IPS-18a (cell line): Measurements from ENCODE around the gene KLHL29.

Experiments used
- H3K27ac ChIP-seq: one replicate; pipeline ENCODE4 v1.5.1; 2013; ENCODE audit warnings: low read length
- H3K27me3 ChIP-seq: one replicate; pipeline ENCODE4 v1.6.1; 2013; ENCODE audit warnings: mild to moderate bottlenecking, low read length; ENCODE audit not compliant: control insufficient read depth, insufficient read depth
- H3K36me3 ChIP-seq: one replicate; pipeline ENCODE4 v1.6.1; 2013; ENCODE audit warnings: low read depth, low read length; ENCODE audit not compliant: control insufficient read depth
- H3K4me1 ChIP-seq: one replicate; pipeline ENCODE4 v1.6.1; 2013; ENCODE audit warnings: low read depth, low read length; ENCODE audit not compliant: control insufficient read depth
- H3K4me3 ChIP-seq: one replicate; pipeline ENCODE4 v1.5.1; 2013; ENCODE audit warnings: low read length
- H3K9ac ChIP-seq: one replicate; pipeline ENCODE4 v1.6.1; 2013; ENCODE audit warnings: mild to moderate bottlenecking, low read length, moderate library complexity
- H3K9me3 ChIP-seq: one replicate; pipeline ENCODE4 v1.6.1; 2013; ENCODE audit warnings: low read depth, low read length; ENCODE audit not compliant: control insufficient read depth

KLHL29 gene

DNA sequence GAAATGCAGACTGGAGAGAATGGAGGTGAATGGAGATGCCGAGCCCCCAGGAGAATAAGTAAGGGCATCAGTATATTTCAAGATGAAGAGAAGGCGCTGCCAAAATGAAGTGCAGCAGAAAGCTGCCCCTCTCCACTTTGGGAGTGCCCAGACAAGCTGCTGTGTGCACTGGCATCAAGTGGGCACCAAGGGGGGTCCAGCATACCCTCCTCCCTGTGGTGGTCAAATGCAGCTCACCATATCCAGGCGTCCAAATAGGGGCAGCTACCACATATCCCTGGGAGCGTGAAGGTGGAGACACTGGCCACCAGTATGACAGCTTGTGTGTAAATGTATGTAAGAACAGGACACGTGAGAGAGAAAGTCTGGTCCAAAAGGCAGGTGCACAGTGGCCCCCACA is 236.6 kb downstream of the KLHL29 start:
- Histone ChIP-seq H3K27ac (no peak overlapping the region), H3K9me3 (no peaks in the 10 kb centered on the region), H3K4me1 (no peaks in the 10 kb centered on the region), H3K27me3 (no peaks in the 10 kb centered on the region), H3K36me3 (no peaks in the 10 kb centered on the region), H3K9ac (no peak overlapping the region), H3K4me3 (no peak overlapping the region)

DNA sequence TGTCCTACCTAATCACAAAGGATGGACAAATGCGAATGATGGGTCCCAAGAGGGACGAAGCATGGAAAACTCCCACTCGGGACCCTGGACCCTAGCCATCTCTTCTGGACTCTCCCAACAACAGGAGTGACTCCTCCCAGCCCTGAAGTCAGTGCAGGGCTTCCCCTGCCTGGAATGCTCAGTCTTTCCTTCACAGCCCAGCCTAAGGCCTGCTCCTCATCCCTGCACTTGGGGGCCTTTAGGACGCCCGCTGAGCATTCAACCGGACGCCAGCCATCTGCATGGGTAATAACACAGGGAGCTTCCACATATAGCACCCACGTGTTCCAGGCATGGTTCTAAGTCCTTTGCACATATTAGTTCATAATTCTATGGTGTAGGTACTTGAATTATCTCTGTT is 237.5 kb downstream of the KLHL29 start:
- no peaks in the 10 kb centered on the region for H3K36me3 ChIP-seq
- H3K9me3 ChIP-seq = no peaks in the 10 kb centered on the region
- no peaks in the 10 kb centered on the region for H3K27me3 ChIP-seq
- no peaks in the 10 kb centered on the region for H3K4me1 ChIP-seq
- H3K4me3 ChIP-seq = no peak overlapping the region
- no peak overlapping the region for H3K27ac ChIP-seq
- no peak overlapping the region for H3K9ac ChIP-seq

DNA sequence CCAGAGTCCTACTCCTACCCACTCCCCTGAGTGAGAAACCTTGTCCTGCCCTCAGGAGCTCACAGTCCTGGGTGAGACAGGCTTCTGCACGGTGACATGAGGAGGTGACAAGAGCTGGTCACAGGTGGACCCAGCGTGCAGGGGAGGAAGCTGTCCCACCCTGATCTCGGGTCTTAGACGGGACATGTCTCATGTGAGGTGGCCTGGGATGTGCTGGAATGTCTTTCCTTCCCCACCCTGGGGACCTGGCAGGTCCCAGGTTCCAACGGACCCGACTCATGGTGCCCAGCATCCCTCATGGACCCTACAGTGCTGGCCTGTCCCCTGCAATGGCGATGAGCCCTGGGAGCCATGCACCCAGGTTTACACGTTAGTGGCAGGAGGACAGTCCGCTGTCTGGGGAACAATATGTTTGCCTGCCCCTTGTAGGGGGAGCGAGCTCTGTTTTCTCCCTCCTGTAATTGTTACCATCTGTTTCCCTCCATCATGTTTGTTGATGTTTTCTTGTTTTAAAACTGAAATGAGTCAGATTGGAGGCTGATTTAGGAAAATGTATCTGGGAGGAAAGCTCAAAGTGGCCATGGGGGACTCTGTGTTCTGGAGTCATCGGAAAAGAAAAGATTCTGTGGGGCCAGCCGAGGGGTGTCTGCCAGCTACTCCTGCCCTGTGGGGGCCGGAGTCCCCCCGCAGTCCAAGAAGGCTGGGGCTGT is 238.1 kb downstream of the KLHL29 start:
- Histone ChIP-seq H3K27ac (no peak overlapping the region), H3K9ac (no peak overlapping the region)

DNA sequence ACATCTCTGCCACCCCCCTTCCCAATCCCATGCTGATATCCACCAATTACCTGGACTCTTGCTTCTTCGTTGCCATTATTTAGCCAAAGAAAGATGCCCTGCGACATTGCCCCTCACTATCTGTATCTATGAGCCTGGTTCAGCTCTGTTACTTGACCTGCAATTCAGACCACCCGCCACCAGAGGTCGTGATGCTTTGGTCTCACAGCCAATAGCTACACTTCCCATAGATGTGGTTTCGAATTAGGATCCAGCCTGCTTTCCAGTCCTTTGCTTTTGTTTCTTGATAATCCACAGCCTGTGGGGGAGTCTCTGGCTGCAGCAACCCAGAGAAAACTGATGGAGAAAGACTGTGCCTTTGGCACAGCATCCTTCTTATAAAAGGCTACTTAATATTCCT is 239.4 kb downstream of the KLHL29 start:
- H3K27me3 ChIP-seq = no peaks in the 10 kb centered on the region
- H3K27ac ChIP-seq = no peak overlapping the region
- H3K4me1 ChIP-seq = no peaks in the 10 kb centered on the region
- H3K9ac ChIP-seq = no peak overlapping the region
- H3K36me3 ChIP-seq = no peaks in the 10 kb centered on the region
- no peaks in the 10 kb centered on the region for H3K9me3 ChIP-seq
- no peak overlapping the region for H3K4me3 ChIP-seq

More for the DNA sequence above, 238.1 kb downstream of the KLHL29 start:
- no peak overlapping the region for H3K4me3 ChIP-seq
- no peaks in the 10 kb centered on the region for H3K36me3 ChIP-seq
- H3K27me3 ChIP-seq = no peaks in the 10 kb centered on the region
- H3K4me1 ChIP-seq = no peaks in the 10 kb centered on the region
- no peaks in the 10 kb centered on the region for H3K9me3 ChIP-seq

DNA sequence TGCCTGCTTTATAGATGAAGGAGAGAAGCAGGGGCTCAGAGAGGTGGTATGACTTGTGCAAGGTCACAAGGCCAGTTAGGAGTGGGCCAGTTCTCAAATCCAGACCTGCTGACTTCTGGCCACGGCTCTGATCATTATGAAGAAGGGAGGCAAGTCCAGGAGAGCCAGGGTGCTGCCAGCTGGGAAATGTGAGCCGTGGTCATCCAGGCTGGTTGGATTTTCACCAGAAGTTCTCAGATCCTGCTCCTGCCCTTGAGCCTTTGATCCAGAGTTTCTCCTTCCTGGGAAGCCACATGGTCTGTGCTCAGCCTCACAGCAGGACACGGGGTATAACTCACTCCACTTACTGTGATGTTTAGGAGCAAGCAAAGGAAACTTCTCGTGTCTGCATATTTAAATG is 239.9 kb downstream of the KLHL29 start:
- no peak overlapping the region for H3K4me3 ChIP-seq
- H3K27ac ChIP-seq = no peak overlapping the region
- no peaks in the 10 kb centered on the region for H3K36me3 ChIP-seq
- no peak overlapping the region for H3K9ac ChIP-seq
- no peaks in the 10 kb centered on the region for H3K9me3 ChIP-seq
- no peaks in the 10 kb centered on the region for H3K27me3 ChIP-seq
- no peaks in the 10 kb centered on the region for H3K4me1 ChIP-seq

DNA sequence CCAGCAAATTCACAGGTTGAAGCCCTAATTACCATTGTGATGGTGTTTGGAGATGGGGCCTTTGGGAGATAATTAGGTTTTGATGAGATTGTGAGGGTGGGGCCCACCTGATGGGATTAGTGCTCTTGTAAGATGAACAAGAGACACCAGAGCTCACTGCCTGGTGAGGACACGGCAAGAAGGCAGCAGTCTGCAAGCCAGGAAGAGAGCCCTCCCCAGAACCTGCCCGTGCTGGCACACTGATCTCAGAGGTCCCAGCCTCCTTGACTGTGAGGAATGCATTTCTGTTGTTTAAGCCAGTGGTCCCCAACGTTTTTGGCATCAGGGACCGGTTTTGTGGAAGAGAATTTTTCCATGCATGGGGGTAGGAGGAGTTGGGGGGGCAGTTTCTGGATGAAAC is 240.7 kb downstream of the KLHL29 start:
- no peaks in the 10 kb centered on the region for H3K27me3 ChIP-seq
- H3K4me1 ChIP-seq = no peaks in the 10 kb centered on the region
- H3K27ac ChIP-seq = no peak overlapping the region
- no peak overlapping the region for H3K9ac ChIP-seq
- H3K4me3 ChIP-seq = no peak overlapping the region
- H3K36me3 ChIP-seq = no peaks in the 10 kb centered on the region
- no peaks in the 10 kb centered on the region for H3K9me3 ChIP-seq

DNA sequence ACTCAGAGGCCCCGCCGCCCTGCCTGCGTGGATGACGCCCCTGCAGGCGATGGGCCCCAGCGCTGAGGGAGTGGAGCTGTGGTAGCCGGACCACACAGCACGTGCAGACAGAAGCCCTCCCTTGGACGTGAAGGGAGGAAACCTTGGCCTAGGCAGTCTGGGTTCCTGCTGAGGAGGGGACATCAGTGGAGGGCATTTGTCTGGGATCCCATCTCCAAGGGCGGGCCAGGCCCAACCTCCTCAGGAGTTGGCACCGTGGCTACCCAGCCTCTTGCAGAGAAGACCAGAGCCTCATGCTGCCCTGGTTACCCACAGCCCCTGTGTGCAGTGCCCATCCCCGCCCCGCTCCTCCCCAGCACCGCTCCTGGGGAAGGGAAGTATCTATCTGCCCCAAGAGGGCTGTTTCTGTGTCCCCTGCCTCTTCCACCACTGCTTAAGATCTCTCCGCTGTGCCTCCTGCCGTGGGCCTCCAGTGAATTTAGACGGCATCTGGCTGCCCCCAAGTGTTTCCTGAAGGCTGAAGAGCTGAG is 241.8 kb downstream of the KLHL29 start:
- Histone ChIP-seq H3K9me3 (no peaks in the 10 kb centered on the region), H3K4me1 (no peaks in the 10 kb centered on the region)

DNA sequence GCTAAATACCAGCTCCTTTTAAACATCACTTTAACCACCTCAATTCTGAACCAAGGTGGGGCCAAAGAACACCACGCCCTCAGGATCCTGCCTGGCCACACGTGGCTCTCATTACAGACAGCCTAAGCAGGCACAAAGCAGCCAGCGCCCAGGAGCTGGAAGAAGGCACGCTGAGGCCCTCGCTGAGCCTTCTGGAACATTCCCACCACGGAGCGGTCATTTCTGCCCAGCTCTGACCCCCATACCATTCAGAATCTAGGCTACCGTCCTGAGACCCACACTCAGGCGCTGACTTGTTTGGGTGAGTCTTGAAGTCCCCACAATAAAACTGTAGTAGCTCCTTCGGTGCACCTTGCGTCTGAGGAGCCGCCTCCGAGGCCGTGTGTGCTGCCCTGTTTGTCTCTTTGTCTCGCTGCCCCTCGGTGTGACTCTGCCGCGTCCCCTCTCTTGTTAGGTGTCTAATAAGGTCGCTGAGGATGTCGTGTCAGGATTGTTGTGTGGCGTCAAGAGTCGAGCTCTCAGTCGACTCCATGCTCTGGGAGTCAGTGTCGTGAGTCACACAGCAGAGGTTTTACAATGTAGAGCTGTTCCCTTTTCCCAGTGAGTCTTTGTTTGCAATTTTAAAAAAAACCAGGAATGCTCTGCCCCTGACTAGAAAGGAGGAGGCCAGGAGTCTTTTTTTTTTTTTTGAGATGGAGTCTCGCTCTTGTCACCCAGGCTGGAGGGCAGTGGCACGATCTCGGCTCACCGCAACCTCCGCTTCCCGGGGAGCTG is 242.4 kb downstream of the KLHL29 start:
- H3K9me3 ChIP-seq = no peaks in the 10 kb centered on the region
- no peaks in the 10 kb centered on the region for H3K36me3 ChIP-seq
- no peak overlapping the region for H3K4me3 ChIP-seq
- no peak overlapping the region for H3K27ac ChIP-seq
- H3K27me3 ChIP-seq = no peaks in the 10 kb centered on the region
- H3K9ac ChIP-seq = no peak overlapping the region
- no peaks in the 10 kb centered on the region for H3K4me1 ChIP-seq

More for the DNA sequence above, 241.8 kb downstream of the KLHL29 start:
- no peak overlapping the region for H3K27ac ChIP-seq
- H3K27me3 ChIP-seq = no peaks in the 10 kb centered on the region
- no peaks in the 10 kb centered on the region for H3K36me3 ChIP-seq
- H3K9ac ChIP-seq = no peak overlapping the region
- H3K4me3 ChIP-seq = no peak overlapping the region

DNA sequence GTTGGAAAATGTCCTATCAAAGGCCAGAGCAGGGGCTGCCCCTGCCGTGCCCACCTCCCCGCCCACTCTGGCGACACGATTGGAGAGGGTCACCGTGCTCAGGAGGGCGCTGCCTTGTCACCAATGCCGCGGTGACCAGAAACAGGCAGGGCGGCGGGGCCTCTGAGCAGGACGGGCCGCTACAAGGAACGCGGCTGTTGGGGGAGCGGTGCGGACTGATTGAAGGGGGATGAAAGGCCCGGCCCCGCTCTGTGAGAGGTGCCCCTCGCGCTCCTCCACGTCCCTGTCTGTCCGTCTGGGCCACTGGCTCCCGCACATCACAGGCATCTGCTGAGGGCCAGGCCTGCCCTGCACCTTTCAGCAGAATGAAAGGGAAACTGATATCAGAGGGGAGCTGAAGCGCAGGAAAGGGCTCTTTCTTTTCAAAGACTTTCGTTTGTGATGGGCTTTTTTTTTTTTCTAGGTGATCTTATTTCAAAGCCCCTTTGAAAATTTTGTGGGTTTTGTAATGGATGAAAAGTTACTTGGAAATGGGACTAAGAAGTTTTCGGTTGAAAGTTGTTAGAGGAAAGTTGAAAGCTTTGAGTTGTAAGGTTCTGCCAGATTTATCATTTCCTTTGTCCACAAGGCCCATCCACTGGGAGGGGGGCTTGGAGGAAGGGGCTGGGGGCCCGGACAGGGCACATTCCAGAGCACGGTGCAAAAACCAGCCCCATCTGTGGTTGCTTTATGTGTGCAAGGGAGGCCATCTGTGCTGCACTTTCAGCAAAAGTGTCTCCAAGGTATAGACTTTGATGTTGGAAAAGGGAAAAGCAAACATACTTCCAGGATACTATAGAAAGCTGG is 244.2 kb downstream of the KLHL29 start:
- H3K27ac ChIP-seq = no peak overlapping the region
- no peaks in the 10 kb centered on the region for H3K9me3 ChIP-seq
- H3K4me3 ChIP-seq = no peak overlapping the region
- no peak overlapping the region for H3K9ac ChIP-seq
- no peaks in the 10 kb centered on the region for H3K4me1 ChIP-seq
- no peaks in the 10 kb centered on the region for H3K27me3 ChIP-seq
- no peaks in the 10 kb centered on the region for H3K36me3 ChIP-seq

DNA sequence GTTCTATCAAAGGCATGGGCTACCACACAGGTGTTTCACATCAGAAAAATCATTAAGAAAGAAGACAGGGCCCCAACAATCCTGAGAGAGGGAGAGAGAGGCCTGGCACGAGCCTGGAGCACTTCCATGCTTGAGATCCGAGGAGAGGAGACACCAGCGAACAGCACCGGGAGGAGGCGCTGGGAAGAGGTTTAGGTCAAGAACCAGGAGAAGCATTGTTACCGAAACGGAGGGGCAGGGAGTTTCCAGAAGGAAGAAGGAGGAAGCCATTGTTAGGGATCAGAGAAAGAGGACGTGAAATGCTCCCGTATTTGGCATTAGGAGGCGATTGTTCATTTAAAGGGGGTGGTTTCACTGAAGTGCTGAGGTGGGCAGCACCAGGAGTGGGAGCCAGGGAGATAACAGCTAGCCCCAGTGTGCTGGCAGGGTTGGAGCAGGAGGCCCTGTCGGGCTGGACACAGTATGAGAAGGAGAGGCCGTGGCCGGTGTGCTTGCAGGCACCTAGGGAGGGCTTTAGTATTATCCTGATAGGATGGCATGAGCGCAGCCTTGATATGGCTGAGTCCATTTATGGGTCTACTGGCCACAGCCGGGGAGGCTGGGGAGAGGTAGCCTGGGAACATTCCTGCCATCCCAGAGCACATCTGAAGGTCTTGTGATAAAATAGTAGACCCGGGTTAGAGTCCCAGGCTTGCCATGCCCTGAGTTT is 244.9 kb downstream of the KLHL29 start:
- no peaks in the 10 kb centered on the region for H3K9me3 ChIP-seq
- H3K4me1 ChIP-seq = no peaks in the 10 kb centered on the region
- H3K27ac ChIP-seq = no peak overlapping the region
- no peak overlapping the region for H3K4me3 ChIP-seq
- H3K9ac ChIP-seq = no peak overlapping the region
- no peaks in the 10 kb centered on the region for H3K36me3 ChIP-seq
- no peaks in the 10 kb centered on the region for H3K27me3 ChIP-seq

DNA sequence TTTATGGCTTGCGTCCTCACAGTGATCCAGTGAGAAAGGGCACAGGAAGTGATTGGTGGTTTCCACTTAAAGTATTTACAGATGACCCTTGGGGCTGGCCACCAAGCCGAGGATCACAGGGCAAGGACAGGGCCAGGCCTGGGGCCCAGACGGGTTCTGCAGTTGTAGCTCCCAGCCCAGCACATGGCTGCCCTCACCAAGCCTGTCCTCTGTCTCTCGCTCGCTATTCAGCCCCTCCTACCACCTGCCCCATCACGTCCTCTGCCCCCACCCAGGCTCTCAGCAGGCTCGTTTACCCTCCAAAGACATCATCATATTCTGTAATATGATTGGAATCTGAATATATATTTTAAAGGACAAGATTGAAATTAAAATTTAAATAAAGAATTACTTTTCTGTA is 246.0 kb downstream of the KLHL29 start:
- Histone ChIP-seq H3K9ac (no peak overlapping the region), H3K27ac (no peak overlapping the region), H3K9me3 (no peaks in the 10 kb centered on the region), H3K36me3 (no peaks in the 10 kb centered on the region), H3K27me3 (no peaks in the 10 kb centered on the region), H3K4me1 (no peaks in the 10 kb centered on the region), H3K4me3 (no peak overlapping the region)
